Muscle of leg (tissue), 11 donors: ENCODE measurements around the gene AKR1E2. TPM values are rescaled to one million over a fixed set of nuclear protein-coding genes. Genes with fewer than 3 reads are reported as not detected.

Source experiments
- DNase-seq: peaks from one replicate; pipeline ENCODE4 v3.0.0; 2013
- H3K27ac ChIP-seq: one replicate; pipeline ENCODE4 v1.5.1; 2013; ENCODE audit warnings: mild to moderate bottlenecking, low read length, control low read depth
- H3K27me3 ChIP-seq: one replicate; pipeline ENCODE4 v1.6.1; 2013; ENCODE audit warnings: low read length; ENCODE audit not compliant: control insufficient read depth, insufficient read depth
- H3K36me3 ChIP-seq: one replicate; pipeline ENCODE4 v1.6.1; 2013; ENCODE audit warnings: low read length; ENCODE audit not compliant: control insufficient read depth, insufficient read depth
- H3K4me1 ChIP-seq: one replicate; pipeline ENCODE4 v1.6.1; 2013; ENCODE audit warnings: low read length; ENCODE audit not compliant: control insufficient read depth, insufficient read depth
- H3K4me3 ChIP-seq: one replicate; pipeline ENCODE4 v1.5.1; 2013; ENCODE audit warnings: low read length, control low read depth
- H3K9me3 ChIP-seq: replicated peaks from 2 replicates; pipeline ENCODE4 v1.6.1; 2013; ENCODE audit warnings: low read depth, low read length; ENCODE audit not compliant: control insufficient read depth
- WGBS: methylation state at CpG from one replicate; pipeline ENCODE4 v1.1.5; 2013; ENCODE audit warnings: missing lambda C conversion rate; ENCODE audit not compliant: insufficient coverage; 5-methylcytosine and 5-hydroxymethylcytosine counted together
- polyA plus RNA-seq, 8 donors: library from polyadenylated mRNA; unstranded; fragments of 120-200 nt; gene quantifications; one replicate each; pipeline versions ENCODE4 v1.2.1 to v1.2.3, GENCODE V29; 2013; ENCODE audit warnings: inconsistent platforms in 1 of 8, low replicate concordance in 1 of 8; ENCODE audit not compliant: insufficient read length in 8 of 8, insufficient read depth in 1 of 8
- total RNA-seq: library from RNA; stranded (reverse); fragments of 120-200 nt; gene quantifications from one replicate; pipeline ENCODE4 v1.2.4, GENCODE V29; 2013

AKR1E2 gene
- total and polyA plus RNA-seq, 9 donors = 2.0 to 7.8 (median 3.1) TPM

DNA sequence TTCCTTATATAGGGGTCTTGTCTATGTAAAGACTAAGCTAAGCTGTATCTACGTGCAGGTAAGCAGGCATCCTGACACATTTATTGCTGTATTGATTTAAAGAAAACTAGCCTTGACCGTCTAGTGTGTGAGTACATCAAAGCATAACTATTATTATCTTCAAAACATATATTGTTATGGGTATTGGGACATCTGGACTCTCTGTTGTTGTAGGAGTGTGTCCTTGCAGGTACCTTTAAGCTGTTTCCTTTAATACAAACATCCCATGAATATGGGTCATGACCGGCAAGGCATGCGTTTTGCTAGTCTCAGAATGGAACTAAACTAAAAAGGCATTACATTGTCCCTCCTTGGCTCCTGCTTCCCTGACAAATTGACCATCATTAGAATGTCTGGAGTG lies 35.1 kb upstream of the AKR1E2 start:
- Histone ChIP-seq H3K4me3 (no peak overlapping the region), H3K27me3 (no peaks in the 10 kb centered on the region), H3K36me3 (no peaks in the 10 kb centered on the region), H3K27ac (no peak overlapping the region), H3K9me3 (no peaks in the 10 kb centered on the region), H3K4me1 (no peaks in the 10 kb centered on the region)
- no peak for DNase-seq
- WGBS = no CpG with 5 or more reads among the region's 4 CpGs

GRCh38 chr10:4792381-4792780 lies 33.6 kb upstream of the AKR1E2 start:
- H3K36me3 ChIP-seq = no peaks in the 10 kb centered on the region
- H3K27ac ChIP-seq = no peak overlapping the region
- no peaks in the 10 kb centered on the region for H3K9me3 ChIP-seq
- DNase-seq = no peak
- H3K4me1 ChIP-seq = no peaks in the 10 kb centered on the region
- no peaks in the 10 kb centered on the region for H3K27me3 ChIP-seq
- H3K4me3 ChIP-seq = no peak overlapping the region
- 10% methylated on average over 1 of the region's 1 CpG for WGBS

- Histone ChIP-seq H3K27me3 (no peaks in the 10 kb centered on the region), H3K36me3 (no peaks in the 10 kb centered on the region), H3K9me3 (no peaks in the 10 kb centered on the region), H3K4me1 (no peaks in the 10 kb centered on the region), H3K27ac (no peak overlapping the region), H3K4me3 (no peak overlapping the region)
- no peak for DNase-seq
- 60% methylated on average over 1 of the region's 3 CpGs for WGBS
Observed at GRCh38 chr10:4801405-4801804, 24.6 kb upstream of the AKR1E2 start.

GRCh38 chr10:4802711-4803487 lies 23.1 kb upstream of the AKR1E2 start:
- WGBS = 90% methylated on average over 2 of the region's 6 CpGs
- no peaks in the 10 kb centered on the region for H3K27me3 ChIP-seq
- no peaks in the 10 kb centered on the region for H3K36me3 ChIP-seq
- no peaks in the 10 kb centered on the region for H3K9me3 ChIP-seq
- no peak overlapping the region for H3K27ac ChIP-seq
- H3K4me1 ChIP-seq = no peaks in the 10 kb centered on the region
- H3K4me3 ChIP-seq = no peak overlapping the region
- DNase-seq = no peak

DNA sequence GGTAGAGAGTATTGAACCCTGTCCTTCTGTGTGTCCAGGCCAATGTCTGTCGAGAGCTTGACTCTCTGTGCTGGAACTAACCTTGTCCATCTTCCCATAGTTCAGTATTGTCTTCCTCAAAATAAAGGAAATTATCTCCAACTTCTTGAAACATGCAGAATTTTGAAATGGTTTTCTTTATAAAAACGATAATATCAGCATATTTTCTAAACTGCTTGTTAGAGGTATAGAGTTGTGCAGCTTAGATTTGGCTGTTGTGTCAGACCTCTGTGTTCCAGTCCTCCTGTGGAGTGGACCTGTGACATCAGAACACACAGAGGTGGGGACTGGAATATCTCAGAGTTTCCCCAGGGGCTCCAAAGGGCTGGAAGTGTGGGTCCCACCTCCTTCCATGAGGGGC lies 22.2 kb upstream of the AKR1E2 start:
- no CpG with 5 or more reads among the region's 2 CpGs for WGBS
- Histone ChIP-seq H3K4me3 (no peak overlapping the region), H3K4me1 (no peaks in the 10 kb centered on the region), H3K27me3 (no peaks in the 10 kb centered on the region), H3K9me3 (no peaks in the 10 kb centered on the region), H3K27ac (no peak overlapping the region), H3K36me3 (no peaks in the 10 kb centered on the region)
- DNase-seq = no peak

DNA sequence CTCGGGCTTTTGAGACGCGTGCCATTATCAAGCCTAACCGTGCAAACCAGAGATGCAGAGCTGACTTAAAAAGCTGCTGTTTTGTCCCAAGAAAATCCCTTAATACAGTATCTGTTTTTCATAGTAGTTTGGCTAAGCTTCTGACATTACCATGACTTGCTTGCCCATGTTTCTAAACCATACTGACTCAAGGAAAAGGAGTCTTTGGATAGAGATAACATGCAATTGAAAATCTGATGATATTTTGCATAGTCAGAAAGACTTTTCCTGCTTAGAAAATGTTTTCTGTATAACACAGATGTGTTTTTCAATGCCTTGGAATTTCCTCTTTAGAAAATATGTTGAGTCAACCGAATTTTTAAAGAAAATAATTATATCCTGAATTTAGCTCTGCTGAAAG lies 21.5 kb upstream of the AKR1E2 start:
- WGBS = 90% methylated on average over 2 of the region's 5 CpGs
- no peak for DNase-seq

DNA sequence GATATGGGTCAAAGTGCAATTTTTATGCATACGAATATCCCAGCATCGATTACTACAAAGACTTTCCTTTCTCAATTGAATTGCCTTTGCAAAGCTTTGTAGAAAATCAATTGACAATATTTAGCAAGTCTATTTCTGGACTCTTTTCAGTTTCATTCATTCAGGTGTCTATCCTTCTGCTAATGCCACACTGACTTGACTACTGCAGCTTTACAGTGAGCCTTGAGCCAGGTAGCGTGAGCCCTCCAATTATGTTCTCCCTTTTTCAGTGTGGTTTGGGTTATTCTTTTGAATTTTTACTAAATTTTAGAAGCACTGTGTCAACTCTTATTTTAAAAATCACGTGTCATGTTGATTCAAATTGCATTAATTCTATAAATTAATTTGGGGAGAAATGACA lies 19.5 kb upstream of the AKR1E2 start:
- WGBS = no CpG with 5 or more reads among the region's 4 CpGs
- no peaks in the 10 kb centered on the region for H3K9me3 ChIP-seq
- H3K4me3 ChIP-seq = no peak overlapping the region
- no peak for DNase-seq
- no peaks in the 10 kb centered on the region for H3K4me1 ChIP-seq
- no peaks in the 10 kb centered on the region for H3K27me3 ChIP-seq
- H3K36me3 ChIP-seq = no peaks in the 10 kb centered on the region
- no peak overlapping the region for H3K27ac ChIP-seq

More for the DNA sequence above, 21.5 kb upstream of the AKR1E2 start:
- Histone ChIP-seq H3K4me3 (no peak overlapping the region), H3K9me3 (no peaks in the 10 kb centered on the region), H3K36me3 (no peaks in the 10 kb centered on the region), H3K27ac (no peak overlapping the region), H3K4me1 (no peaks in the 10 kb centered on the region), H3K27me3 (no peaks in the 10 kb centered on the region)

DNA sequence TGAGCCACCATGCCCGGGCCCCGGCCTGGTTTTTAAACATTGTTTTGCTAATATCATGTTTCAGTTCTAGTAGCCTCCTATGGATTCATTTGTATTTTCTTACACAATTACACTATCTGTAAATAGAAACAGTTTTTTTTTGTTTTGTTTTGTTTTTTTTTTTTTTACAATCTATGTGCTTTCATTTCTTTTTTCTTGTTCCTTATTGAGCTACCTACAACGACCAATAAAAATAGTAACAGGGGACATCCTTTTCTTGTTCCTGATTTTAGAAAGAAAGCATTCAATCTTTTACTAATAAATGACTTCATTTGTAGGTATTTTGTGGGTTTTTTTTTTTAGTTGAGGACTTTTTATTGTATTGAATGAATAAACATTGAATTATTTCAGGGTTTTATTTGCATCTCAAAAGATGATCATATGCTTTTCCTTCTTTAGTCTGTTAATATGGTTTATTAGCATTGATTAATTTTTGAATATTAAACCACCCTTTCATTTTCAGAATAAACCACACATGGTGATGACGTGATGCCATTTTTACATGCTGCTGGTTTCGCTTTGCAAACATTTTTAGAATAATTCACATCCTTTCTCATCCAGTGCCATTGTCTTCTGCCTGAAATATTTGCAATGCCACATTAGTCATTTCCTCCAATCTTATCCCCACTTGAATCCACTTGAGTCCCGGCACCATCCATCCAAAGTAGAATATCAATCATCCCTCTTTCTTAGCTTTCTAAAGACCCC lies 18.1 kb upstream of the AKR1E2 start:
- Histone ChIP-seq H3K9me3 (no peaks in the 10 kb centered on the region), H3K27me3 (no peaks in the 10 kb centered on the region), H3K4me1 (no peaks in the 10 kb centered on the region), H3K36me3 (no peaks in the 10 kb centered on the region), H3K27ac (no peak overlapping the region), H3K4me3 (no peak overlapping the region)
- no peak for DNase-seq
- 63% methylated on average over 3 of the region's 6 CpGs for WGBS

DNA sequence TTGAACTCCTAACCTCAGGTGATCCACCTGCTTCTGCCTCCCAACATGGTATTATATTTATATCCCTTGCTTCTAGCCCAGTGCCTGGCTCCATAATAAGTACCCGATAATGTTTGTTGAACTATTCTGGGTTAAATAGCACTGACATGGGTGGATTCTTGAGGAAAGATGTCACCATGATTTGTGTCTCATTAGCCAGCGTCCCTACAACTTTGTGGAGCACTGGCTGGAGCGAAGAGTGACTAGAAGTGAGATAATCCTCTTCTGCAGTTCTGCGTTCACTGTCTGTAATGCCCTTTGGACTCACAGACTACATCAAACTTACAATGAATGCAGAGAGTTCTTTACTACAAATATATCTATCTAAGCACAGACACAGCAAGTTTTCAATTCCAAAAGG lies 16.9 kb upstream of the AKR1E2 start:
- Histone ChIP-seq H3K36me3 (no peaks in the 10 kb centered on the region), H3K27ac (no peak overlapping the region), H3K4me1 (no peaks in the 10 kb centered on the region), H3K27me3 (no peaks in the 10 kb centered on the region), H3K9me3 (no peaks in the 10 kb centered on the region), H3K4me3 (no peak overlapping the region)
- 91% methylated on average over 3 of the region's 4 CpGs for WGBS
- DNase-seq = no peak

DNA sequence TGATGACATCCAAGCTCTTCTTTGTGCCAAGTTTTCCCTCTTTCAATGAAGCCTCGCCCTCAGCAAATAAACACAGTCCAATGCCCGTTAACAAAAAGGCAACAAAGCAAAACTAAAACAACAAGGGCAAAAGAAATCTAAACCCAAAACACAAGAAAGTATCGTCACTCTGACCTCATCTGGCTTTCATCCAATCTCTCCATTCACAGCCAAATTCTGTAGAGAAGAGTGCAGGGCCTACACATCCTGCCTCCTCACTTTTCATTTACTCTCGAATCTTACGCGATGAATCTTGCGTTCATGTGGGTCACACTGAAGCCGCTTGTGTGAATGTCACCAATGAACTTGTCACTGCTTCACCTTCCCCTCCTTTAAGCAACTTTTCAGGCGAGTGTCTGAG lies 15.9 kb upstream of the AKR1E2 start:
- Histone ChIP-seq H3K4me1 (no peaks in the 10 kb centered on the region), H3K9me3 (no peaks in the 10 kb centered on the region), H3K27ac (no peak overlapping the region), H3K36me3 (no peaks in the 10 kb centered on the region), H3K4me3 (no peak overlapping the region), H3K27me3 (no peaks in the 10 kb centered on the region)
- peak; percentile 62 for DNase-seq
- WGBS = 44% methylated on average over 6 of the region's 9 CpGs
